ENCODE results near the gene LCMT2. TPM values are rescaled to one million over a fixed set of nuclear protein-coding genes. Genes with fewer than 3 reads are reported as not detected.
"Not testable (repeated sequence)": the region's sequence is repeated elsewhere in the genome, so short reads cannot be mapped to it uniquely, and the experiment has no call there.

LCMT2 gene
- polyA plus RNA-seq, 1 donor: 5.0 TPM

- DNase-seq (ENCODE audit: low read depth): no peak
Measured at GRCh38 chr15:43316016-43316970, 14.1 kb downstream of the LCMT2 start.

- DNase-seq (ENCODE audit: low read depth): no peak
Measured at GRCh38 chr15:43314171-43314570, 16.2 kb downstream of the LCMT2 start.

GRCh38 chr15:43312378-43312777 lies 18.0 kb downstream of the LCMT2 start:
- no peak for DNase-seq (ENCODE audit: low read depth)

- DNase-seq (ENCODE audit: low read depth): no peak
Measured at GRCh38 chr15:43302205-43302817, 28.1 kb downstream of the LCMT2 start, which contains the start of gene TGM7. Gene TGM7, minus strand, starts transcription at chr15:43302255.

- no peak for DNase-seq (ENCODE audit: low read depth)
Measured at GRCh38 chr15:43299884-43300283, 30.5 kb downstream of the LCMT2 start.

- no peak for DNase-seq (ENCODE audit: low read depth)
Measured at GRCh38 chr15:43299411-43299810, 31.0 kb downstream of the LCMT2 start.

GRCh38 chr15:43294091-43294706 lies 36.2 kb downstream of the LCMT2 start:
- DNase-seq (ENCODE audit: low read depth): no peak

GRCh38 chr15:43293432-43293831 lies 36.9 kb downstream of the LCMT2 start:
- DNase-seq (ENCODE audit: low read depth): no peak

- DNase-seq (ENCODE audit: low read depth): no peak
Measured at GRCh38 chr15:43292375-43293078, 37.8 kb downstream of the LCMT2 start.

GRCh38 chr15:43289656-43290055 lies 40.7 kb downstream of the LCMT2 start:
- not testable (repeated sequence) for DNase-seq (ENCODE audit: low read depth)

- no peak for DNase-seq (ENCODE audit: low read depth)
Measured at GRCh38 chr15:43287254-43287653, 43.1 kb downstream of the LCMT2 start.

- DNase-seq (ENCODE audit: low read depth): no peak
Measured at GRCh38 chr15:43286074-43286473, 44.3 kb downstream of the LCMT2 start.

GRCh38 chr15:43285609-43286037 lies 44.8 kb downstream of the LCMT2 start:
- peak; percentile 38 for DNase-seq (ENCODE audit: low read depth)

- no peak for DNase-seq (ENCODE audit: low read depth)
Measured at GRCh38 chr15:43283526-43283925, 46.8 kb downstream of the LCMT2 start.

GRCh38 chr15:43281926-43282602 lies 48.3 kb downstream of the LCMT2 start:
- no peak for DNase-seq (ENCODE audit: low read depth)

GRCh38 chr15:43280996-43281395 lies 49.4 kb downstream of the LCMT2 start:
- no peak for DNase-seq (ENCODE audit: low read depth)

- no peak for DNase-seq (ENCODE audit: low read depth)
Measured at GRCh38 chr15:43279496-43279895, 50.9 kb downstream of the LCMT2 start.

- no peak for DNase-seq (ENCODE audit: low read depth)
Measured at GRCh38 chr15:43278869-43279268, 51.5 kb downstream of the LCMT2 start.

- DNase-seq (ENCODE audit: low read depth): no peak
Measured at GRCh38 chr15:43277901-43278300, 52.5 kb downstream of the LCMT2 start.

- DNase-seq (ENCODE audit: low read depth): no peak
Measured at GRCh38 chr15:43277231-43277823, 53.0 kb downstream of the LCMT2 start.

Data from forelimb muscle (tissue), 1 donor.